Smooth muscle cell (in vitro differentiated cells): ENCODE data around the gene EIF2AK2. TPM values are rescaled to one million over a fixed set of nuclear protein-coding genes. Genes with fewer than 3 reads are reported as not detected.

Experiments used
- DNase-seq: peaks from one replicate; lab custom pipeline; 2025; ENCODE audit not compliant: unreplicated experiment; lab: John Stamatoyannopoulos, UW
- H2AFZ ChIP-seq: fragments of 200-600 bp; sonication (generic); 2 replicates; pipeline ENCODE4 v1.6.0; 2016; ENCODE audit warnings: antibody characterized with exemption, low read depth, mild to moderate bottlenecking
- H3F3A ChIP-seq: fragments of 200-600 bp; sonication (generic); 2 replicates; pipeline ENCODE4 v1.6.0; 2017; ENCODE audit warnings: antibody characterized with exemption, low read depth
- H3K27ac ChIP-seq: fragments of 200-600 bp; sonication (generic); 2 replicates; pipeline ENCODE4 v1.5.1; 2016; ENCODE audit warnings: low read depth, mild to moderate bottlenecking
- H3K27me3 ChIP-seq: fragments of 200-600 bp; sonication (generic); 2 replicates; pipeline ENCODE4 v1.6.1; 2016; ENCODE audit warnings: low read depth, mild to moderate bottlenecking
- H3K36me3 ChIP-seq: fragments of 200-600 bp; sonication (generic); 2 replicates; pipeline ENCODE4 v1.5.1; 2016; ENCODE audit warnings: low read depth
- H3K4me1 ChIP-seq: fragments of 200-600 bp; sonication (generic); 2 replicates; pipeline ENCODE4 v1.5.1; 2016; ENCODE audit warnings: low read depth
- H3K4me2 ChIP-seq: fragments of 200-600 bp; sonication (generic); 2 replicates; pipeline ENCODE4 v1.6.0; 2016; ENCODE audit warnings: mild to moderate bottlenecking
- H3K4me3 ChIP-seq: fragments of 200-600 bp; sonication (generic); 2 replicates; pipeline ENCODE4 v1.5.1; 2016; ENCODE audit warnings: mild to moderate bottlenecking
- H3K79me2 ChIP-seq: fragments of 200-600 bp; sonication (generic); 2 replicates; pipeline ENCODE4 v1.6.0; 2016; ENCODE audit warnings: low read depth, mild to moderate bottlenecking
- H3K9ac ChIP-seq: fragments of 200-600 bp; sonication (generic); 2 replicates; pipeline ENCODE4 v1.6.0; 2016; ENCODE audit warnings: low read depth
- H3K9me3 ChIP-seq: fragments of 200-600 bp; sonication (generic); replicated peaks from 2 replicates; pipeline ENCODE4 v1.5.1; 2016; ENCODE audit warnings: low read depth
- H4K20me1 ChIP-seq: fragments of 200-600 bp; sonication (generic); 2 replicates; pipeline ENCODE4 v1.6.0; 2016; ENCODE audit warnings: low read depth
- WGBS: methylation state at CpG from one replicate; pipeline ENCODE4 v1.1.7; 2016; ENCODE audit warnings: low lambda C conversion rate; 5-methylcytosine and 5-hydroxymethylcytosine counted together
- polyA plus RNA-seq: library from polyadenylated mRNA; unstranded; fragments of >200 nt; fragmentation: Nextera tagmentation; extraction: Ambion mirVana; gene quantifications from 2 replicates; pipeline ENCODE4 v1.2.1, GENCODE V29; 2016
- total RNA-seq: library from RNA; depleted of rRNA; stranded (reverse); fragments of >200 nt; gene quantifications from 2 replicates; pipeline ENCODE4 v1.2.3, GENCODE V29; 2014
- TF ChIP-seq, protein P1 (sequence below): fragments of 200-600 bp; sonication (generic); IDR thresholded peaks from 2 replicates; pipeline ENCODE4 v1.5.1; 2017; ENCODE audit warnings: borderline replicate concordance, mild to moderate bottlenecking, antibody characterized with exemption; ENCODE audit not compliant: insufficient read depth, poor library complexity, severe bottlenecking

The EIF2AK2 gene
- total and polyA plus RNA-seq, 2 experiments from 2014 or later = 21.0 to 32.9 TPM

DNA sequence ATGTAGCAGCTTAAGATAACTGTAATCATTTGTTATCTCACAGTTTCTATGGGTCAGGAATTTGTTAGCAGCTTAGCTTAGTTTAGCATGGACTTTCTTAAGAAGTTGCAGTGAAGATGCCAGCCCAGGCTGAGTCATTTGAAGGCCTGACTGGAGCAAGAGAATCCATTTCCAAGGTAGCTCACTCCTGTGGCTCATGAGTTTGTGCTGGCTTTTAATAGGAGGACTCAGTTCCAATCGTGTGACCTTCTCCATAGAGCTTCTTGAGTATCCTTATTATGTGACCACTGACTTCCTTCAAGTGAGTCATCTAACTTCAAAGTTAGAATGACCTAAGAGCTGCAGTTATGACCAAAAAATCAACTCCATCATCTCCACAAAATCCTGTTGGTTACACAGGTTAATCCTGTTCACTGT is 71.0 kb downstream of the EIF2AK2 start:
- Histone ChIP-seq H3K79me2 (peaks cover 26% of the 10 kb centered on the region), H3K4me3 (no peak overlapping the region), H3K27me3 (no peaks in the 10 kb centered on the region), H3K27ac (peak overlapping the region; percentile 79), H3K4me2 (peak overlapping the region; percentile 92), H3K36me3 (peaks cover 8% of the 10 kb centered on the region), H2AFZ (no peak overlapping the region), H3K9ac (no peak overlapping the region), H3K4me1 (peaks cover 14% of the 10 kb centered on the region), H3F3A (no peaks in the 10 kb centered on the region), H4K20me1 (no peaks in the 10 kb centered on the region), H3K9me3 (no peaks in the 10 kb centered on the region)
- DNase-seq = no peak
- TF ChIP-seq, protein P1, sequence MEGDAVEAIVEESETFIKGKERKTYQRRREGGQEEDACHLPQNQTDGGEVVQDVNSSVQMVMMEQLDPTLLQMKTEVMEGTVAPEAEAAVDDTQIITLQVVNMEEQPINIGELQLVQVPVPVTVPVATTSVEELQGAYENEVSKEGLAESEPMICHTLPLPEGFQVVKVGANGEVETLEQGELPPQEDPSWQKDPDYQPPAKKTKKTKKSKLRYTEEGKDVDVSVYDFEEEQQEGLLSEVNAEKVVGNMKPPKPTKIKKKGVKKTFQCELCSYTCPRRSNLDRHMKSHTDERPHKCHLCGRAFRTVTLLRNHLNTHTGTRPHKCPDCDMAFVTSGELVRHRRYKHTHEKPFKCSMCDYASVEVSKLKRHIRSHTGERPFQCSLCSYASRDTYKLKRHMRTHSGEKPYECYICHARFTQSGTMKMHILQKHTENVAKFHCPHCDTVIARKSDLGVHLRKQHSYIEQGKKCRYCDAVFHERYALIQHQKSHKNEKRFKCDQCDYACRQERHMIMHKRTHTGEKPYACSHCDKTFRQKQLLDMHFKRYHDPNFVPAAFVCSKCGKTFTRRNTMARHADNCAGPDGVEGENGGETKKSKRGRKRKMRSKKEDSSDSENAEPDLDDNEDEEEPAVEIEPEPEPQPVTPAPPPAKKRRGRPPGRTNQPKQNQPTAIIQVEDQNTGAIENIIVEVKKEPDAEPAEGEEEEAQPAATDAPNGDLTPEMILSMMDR = no peak
- WGBS = 35% methylated on average over 1 of the region's 1 CpG

DNA sequence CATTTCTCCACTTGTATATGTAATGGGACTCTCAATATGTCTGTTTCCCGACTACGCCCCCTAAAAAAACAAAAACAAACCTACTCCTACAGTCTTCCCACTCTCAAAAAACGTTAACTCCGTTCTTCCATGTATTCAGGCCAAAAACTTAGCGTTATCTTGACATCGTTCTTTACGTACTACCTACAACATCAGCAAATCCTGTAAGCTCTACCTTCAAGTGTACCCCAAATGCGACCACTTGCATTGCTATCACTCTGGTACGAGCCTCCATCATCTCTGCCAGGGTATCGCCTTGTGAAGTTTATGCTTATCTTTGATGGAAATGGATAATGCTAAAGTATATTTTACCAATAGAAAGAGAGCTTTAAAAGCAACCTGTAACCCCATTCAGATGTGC is 72.0 kb downstream of the EIF2AK2 start:
- peak overlapping the region; percentile 89 for H2AFZ ChIP-seq
- H3K4me3 ChIP-seq = peak overlapping the region; percentile 84
- H3K36me3 ChIP-seq = peaks cover 4% of the 10 kb centered on the region
- WGBS = 19% methylated on average over 10 of the region's 10 CpGs
- H3F3A ChIP-seq = no peaks in the 10 kb centered on the region
- peak overlapping the region; percentile 79 for H3K27ac ChIP-seq
- H3K9ac ChIP-seq = peak overlapping the region; percentile 55
- no peaks in the 10 kb centered on the region for H3K27me3 ChIP-seq
- H3K79me2 ChIP-seq = peaks cover 27% of the 10 kb centered on the region
- peak overlapping the region; percentile 92 for H3K4me2 ChIP-seq
- DNase-seq = no peak
- H3K4me1 ChIP-seq = peaks cover 14% of the 10 kb centered on the region
- TF ChIP-seq, protein P1 = no peak
- H4K20me1 ChIP-seq = no peaks in the 10 kb centered on the region
- H3K9me3 ChIP-seq = no peaks in the 10 kb centered on the region

DNA sequence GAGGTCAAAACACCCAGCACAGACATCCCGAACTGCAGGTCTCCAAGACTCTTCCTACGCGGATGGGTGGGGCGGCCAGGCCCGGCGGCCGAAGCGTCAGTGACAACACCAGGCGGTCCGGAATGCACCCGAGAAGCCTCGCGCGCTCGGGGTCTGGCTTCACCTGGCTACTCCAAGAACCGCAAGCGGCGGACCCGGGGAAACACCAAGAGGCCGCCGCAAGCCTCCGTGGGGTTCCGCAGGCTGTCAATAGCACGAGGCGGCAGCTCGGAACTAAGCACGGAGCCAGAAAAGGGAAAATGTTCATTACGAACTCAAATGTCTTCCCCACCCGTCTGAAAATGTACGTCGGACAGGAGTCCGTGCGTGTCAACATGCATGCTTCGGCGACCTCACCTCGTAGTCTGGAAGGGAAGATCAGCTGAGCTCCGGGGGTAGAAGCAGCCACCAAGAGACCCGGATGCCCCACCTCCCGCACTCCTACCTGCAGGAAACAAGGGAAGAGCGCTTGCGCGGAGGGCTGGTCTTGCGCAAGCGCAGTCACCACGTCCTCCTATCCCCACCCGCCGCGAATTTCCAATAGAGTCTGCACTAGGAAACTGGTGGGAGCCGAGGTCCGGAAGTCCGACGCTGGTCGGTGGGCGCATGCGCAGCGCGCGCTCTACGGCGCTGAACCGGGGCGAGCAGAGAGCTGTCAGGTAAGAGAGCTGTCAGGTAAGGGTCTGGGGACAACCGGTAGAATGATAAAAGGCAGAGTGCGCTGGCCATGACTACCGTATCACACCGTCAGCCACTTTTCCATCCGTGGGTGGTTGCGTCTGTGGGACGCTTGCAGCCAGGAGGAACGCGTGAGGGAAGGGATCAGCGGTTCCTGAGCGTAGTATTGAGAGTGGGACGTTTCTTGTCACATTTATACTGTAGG is 72.6 kb downstream of the EIF2AK2 start, which contains the start of the genes GPATCH11 and HEATR5B:
GPATCH11 (plus strand) TSS at position 646 of the 922 bp plus-strand sequence. CDS start 3,864 bp downstream, outside the sequence.
HEATR5B (minus strand) TSS at position 500 of the 922 bp plus-strand sequence. CDS start 958 bp downstream, outside the sequence.
- no peaks in the 10 kb centered on the region for H3F3A ChIP-seq
- peak within 1 kb of the TSS; percentile 92 for H3K4me2 ChIP-seq
- H3K9ac ChIP-seq = peak within 1 kb of the TSS; percentile 83
- no peaks in the 10 kb centered on the region for H3K9me3 ChIP-seq
- H3K27ac ChIP-seq = peak within 1 kb of the TSS; percentile 79
- no peaks in the 10 kb centered on the region for H3K36me3 ChIP-seq
- peaks cover 27% of the 10 kb centered on the region for H3K79me2 ChIP-seq
- WGBS = under 1% methylated on average over 73 of the region's 74 CpGs
- peak within 1 kb of the TSS; percentile 84 for H3K4me3 ChIP-seq
- H3K4me1 ChIP-seq = peaks cover 14% of the 10 kb centered on the region
- DNase-seq = peak; percentile 70
- H3K27me3 ChIP-seq = no peaks in the 10 kb centered on the region
- H4K20me1 ChIP-seq = no peaks in the 10 kb centered on the region
- peak within 1 kb of the TSS; percentile 92 for H2AFZ ChIP-seq
- TF ChIP-seq, protein P1 = no peak
